ENCODE measurements around the gene HS6ST2.

Gene HS6ST2

DNA sequence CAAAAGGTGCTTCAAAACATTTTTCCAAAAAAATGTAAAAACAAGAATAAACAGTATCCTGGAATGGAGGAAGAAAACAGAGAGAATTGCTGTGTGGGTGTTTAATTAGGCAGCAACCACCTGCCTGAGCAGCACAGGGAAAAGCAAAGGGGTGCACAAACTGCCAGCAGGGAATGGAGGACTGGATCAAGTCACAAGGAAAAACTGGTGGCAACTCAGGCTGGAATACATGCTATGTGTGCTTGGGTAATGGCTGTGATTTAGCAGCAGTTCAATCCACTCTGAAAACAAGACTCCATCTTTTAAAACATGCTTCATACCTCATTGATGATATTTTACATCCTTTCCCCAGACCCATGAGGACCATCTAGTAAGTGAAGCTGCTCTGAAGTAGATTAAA, 179.5 kb downstream of the HS6ST2 start:
- DNase-seq: no peak

DNA sequence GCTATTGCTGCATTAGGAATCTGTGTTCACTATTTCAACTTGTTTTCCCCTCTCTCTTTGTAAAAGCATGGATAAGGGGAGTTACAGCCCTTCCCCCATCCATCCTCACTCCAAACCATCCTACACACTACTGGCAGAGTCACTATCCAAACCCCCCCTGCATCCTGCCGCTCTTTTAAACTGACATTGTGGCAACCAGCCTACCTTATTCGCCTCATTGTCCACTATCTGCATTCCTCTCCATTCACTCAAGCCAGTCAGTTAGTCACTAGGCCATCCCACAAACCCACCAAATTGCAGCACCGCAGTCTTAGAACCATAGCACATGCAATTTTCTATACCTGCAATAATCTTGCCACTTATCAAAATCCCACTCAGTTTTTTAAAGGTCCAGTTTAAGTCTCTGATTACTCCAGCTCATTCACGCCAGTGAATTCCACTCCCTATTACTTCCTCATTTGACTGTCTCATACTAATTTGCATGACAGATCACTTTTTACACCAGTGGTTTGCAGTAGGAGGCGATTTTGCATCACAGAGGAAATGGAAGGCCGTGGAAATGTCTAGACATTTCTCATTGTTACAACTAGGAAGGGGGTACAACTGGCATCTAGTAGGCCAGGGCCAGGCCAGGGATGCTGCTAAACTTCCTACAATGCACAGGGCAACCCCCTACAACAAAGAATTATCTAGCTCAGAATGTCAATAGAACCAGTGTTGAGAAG, 181.8 kb downstream of the HS6ST2 start:
- DNase-seq: no peak

DNA sequence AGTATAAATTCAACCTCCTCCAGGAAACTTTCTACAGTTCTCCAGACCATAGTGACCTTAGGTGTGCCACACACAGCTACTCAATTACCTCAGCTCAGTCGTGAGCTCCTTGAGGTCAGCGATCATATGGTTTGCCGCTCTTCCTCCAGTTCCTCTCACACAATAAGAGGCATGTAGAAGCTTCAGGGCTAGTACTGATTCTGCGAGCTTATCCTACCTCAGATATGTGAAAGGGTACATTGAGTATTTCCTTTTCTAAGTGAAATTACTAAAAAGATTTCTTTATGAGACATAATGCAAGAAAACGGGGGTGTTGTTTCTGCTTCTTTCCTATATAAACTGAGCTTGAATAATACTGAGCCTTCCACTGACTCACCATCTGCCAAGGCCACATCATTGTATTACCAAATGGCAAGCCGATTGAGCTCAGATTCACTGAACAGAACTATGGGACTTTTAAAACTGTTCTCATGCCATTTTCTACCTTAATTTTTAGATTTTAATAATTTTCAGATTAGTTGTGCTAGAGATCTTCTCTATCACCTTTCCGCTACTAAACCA, 183.1 kb downstream of the HS6ST2 start:
- DNase-seq: no peak

DNA sequence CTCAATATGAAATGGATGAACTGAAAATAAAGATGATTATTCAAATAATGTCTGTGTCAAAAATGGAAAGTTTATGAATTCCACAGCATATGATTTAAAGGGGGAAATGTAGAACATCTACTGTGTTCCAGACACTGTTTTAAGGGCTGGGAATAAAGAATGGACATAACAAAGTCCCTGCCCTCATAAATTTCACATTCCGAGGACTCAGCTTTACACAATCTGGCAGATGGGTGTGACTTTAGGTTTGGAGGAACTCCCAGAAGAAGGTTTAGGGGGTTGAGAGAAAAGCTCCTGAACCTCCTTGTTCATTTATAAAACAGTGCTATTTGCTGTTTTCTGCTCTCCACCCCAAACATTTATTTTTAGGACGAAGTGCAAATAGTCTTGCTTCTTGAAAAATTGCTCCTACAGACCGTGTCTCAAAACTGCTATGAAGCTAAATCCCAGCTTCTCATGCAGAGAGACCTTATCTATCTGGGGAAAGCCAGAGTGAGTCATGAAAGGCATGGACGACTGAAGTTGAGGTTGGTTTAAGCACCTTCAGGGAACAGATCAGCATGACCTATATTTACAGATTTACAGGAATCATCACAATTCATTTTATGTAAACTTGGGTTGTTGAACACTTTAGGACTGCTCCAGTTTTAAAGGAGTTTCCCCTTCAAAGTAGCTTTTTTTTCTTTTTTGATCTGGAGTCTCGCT, 184.3 kb downstream of the HS6ST2 start:
- DNase-seq: no peak

DNA sequence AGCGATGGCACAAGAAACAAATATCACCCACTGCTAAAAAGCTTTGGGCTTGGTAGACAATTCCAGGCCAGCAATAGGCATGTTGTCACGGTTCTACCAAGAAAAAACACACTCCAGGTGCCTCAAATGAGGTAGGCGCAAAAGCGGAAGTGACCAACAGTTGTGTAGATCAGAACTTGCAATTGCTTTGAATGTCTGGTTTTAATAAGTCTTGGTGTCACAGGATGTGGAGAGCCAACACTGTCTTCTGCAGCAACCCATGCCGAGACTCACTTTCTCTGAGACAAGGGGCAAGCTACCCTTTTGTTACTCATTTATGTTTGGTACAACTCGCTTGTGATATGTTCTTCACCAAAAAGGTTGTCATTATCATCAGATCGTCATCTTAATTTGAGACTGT, 188.8 kb downstream of the HS6ST2 start:
- DNase-seq: no peak

DNA sequence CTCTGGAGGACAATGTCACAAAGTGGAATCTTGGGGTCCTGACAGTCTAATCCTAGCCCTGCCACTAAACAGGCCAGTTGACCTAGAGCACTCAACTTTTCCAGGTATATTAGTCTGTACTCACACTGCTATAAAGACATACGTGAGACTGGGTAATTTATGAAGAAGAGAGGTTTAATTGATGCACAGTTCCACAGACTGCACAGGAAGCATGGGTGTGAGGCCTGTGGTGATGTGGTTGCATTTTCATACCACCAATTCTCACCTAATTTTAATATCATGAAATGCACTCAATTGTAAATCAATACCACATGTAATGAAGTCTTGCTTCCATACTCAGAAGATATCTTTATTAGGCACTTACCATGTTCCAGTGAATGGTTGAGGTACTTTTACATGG, 192.0 kb downstream of the HS6ST2 start:
- no peak for DNase-seq

DNA sequence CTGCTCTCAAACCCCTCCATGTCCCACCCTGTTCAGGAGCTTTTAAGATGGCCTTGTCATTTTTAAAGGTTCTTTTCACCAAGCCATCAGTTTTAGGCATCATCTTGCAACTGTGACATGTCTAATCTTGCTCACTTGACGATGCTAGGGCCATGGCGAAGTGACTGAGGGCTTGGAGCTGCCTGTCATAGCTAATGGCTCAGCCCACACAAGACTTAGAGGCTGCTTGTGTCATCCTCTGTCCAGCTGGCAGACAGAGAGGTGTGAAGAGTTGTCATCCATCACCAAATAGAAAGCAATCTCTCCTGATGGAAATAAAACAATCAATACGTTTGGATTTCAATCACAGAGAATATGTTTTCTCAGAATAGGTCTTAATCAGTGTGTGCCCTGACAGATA, 194.9 kb downstream of the HS6ST2 start:
- no peak for DNase-seq

DNA sequence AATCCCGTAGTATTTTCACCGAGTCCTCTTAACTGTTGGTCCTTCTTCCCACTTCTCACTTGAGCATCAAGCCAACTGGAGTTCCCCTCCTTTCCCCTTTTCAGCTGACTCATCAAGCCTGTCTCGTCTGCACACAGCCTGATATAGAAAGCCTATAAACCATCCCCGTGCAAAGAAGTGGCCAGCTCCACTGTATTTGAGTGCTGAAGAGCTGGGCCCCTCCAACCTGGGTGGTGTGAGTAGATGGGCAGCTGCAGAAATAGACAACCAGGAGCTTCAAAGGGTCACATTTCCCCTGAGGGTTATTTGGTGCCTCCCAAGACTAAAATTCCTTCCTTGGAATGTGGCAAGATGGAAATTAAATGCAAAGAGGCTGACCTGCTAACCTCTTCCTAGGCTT, 199.7 kb downstream of the HS6ST2 start:
- no peak for DNase-seq

DNA sequence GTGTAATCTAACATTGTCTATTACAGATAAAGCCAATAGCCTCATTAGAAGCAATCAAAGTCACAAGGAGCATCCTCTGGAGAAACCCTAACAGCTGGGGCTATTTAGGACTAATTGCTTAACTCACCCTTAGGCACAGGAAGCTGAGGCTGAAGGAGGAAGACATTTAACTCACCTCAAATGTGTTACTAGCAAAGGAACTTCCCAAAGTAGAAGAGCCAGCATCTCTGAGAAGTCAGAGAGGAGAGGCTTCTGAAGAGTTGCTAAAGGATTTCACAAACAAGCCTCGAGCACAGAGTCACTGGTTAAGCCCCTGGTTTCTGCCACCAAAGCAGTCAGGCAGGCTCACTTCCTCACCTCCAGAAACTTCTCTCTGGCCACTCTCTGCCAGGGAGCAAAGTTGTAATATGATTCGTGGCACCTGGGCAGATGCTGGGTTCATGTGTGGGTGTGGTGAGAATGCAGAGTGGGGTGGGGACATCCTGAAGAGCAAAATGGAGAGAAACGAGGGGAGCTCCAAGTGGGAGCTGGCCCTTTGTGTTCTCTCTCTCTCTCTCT, 201.3 kb downstream of the HS6ST2 start:
- DNase-seq: no peak

DNA sequence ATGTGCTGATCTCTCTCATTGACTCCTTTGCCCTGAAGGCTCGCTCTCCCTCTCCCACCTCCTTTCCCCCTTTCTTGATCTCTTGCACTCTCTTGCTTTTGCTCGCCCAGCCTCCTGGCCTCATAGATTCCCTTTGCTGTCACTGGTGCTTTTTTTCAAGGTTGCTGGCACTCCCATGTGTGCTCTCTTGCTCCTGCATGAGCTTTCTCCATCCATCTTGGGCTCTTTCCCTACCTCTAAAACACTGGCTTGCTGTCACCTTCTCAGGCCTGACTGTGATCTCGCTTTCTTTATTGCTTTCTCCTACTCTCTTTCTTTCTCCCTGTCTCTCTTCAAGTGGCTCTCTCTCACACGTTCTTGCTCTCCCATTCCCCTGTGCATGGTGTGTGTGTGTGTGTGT, 202.0 kb downstream of the HS6ST2 start:
- no peak for DNase-seq

DNA sequence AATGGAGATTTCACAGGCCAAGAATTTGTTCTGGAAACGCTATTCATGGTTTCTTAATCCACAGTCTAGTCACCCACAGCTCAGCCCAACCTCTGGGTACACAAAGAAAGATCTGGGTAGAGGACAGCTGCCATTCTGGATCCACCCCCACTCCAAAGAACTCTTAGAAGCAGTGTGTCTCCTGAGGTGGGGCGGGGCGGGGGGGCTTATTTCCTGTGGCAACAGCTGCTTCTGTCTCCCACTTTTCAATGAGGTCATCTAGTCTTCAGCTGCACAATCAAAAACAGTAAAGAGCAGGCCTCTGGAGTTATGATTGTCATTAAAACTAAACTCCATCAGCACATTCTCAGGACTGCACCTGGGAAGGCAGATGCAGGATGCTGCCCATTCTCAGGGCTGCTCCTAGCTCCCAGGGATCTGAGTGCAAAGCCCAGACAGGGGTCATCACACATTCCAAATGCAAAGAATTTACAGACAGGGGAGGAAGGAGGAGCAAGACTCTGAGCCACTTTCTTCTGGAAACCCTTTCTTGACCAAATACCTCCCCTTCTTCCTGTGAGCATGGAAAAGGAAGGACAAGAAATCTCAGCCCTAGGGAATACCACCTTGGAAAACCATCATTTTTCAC, 207.3 kb downstream of the HS6ST2 start:
- no peak for DNase-seq

DNA sequence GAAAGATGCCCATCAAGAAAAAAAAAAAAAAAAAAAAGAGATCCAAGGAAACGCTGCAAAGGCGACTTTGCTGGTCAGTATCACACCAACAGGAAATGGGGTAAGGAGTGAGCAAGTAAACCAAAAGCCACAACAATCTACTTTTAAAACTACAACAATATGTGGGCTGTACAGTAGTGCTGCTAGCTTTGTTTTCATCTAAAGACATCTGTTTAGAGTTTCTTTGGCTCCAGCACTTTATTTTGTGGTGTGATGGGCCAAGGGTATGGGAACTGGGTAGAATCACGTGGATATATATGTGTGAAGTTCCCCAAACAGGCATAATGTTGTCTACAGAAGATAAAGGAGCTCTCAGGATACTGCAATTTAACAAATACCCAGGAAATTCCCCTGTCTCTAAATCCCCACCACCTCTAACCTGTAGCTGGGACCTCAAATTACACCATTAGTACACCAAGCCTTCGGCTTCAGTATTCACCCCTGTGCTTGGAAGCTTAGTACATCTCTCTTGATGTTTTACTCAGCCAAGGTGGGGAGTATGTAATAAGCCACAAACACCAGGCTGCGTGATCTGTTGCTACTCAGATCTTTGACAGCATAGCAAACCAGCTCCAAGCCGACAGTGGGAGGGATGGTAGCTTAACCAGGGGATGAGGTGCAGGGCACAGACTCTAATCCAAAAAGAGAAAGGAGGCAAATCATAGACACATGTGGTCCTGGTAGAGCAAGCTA, 207.9 kb downstream of the HS6ST2 start:
- DNase-seq: no peak

DNA sequence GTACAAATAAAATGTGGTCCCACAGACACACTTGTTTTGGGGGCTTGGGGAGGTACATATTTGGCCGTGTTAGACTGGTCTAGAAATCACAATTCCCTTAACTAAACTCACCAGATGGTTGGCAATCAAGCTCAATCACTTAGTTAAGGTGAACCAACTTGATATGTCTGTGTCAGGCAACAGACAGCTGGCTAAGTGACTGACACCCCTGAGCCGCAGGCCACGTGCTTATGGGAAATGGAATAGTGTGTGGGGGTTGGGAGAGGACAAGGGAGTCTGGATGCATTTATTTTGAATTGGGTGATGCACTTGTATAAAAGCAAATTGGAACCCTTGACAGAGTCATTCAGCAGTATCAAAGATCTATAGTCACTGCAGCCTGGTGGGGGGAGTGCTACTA, 209.0 kb downstream of the HS6ST2 start:
- DNase-seq: no peak

DNA sequence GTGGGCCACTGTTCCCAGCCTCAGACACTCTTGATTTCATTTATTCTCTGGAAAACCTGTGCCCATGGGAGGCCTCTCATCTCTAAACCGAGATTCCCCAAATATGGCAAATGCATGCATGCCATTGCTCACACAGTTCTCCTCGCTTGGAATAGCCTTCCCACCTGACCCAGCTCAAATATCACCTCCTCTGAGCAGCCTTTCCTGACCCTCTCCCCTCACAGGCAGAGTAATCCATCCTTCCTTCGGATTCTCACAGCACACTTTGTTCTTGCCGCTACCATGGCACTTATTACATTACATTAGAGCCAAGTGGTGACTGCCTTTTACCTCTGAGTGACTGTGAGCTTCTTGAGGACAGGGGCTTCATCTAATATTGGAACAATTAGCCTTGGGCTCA, 209.5 kb downstream of the HS6ST2 start:
- no peak for DNase-seq

DNA sequence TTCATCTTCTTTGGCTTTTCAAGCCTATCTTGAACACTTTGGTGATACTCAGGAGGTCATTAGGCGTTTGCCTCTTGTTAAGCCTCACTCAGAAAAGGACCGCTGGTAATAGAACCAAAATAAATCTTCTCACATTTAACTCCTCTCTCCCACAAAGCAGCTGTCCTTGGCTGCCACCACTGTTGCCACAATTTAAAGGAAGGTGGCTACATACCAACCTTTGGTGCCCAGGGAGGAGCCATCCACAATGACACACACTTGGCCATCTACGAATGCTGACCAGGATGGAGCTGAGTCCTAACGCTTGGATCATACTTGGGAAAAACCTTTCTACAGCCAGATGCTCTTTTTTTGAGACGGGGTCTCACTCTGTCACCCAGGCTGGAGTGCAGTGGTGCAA, 210.2 kb downstream of the HS6ST2 start:
- no peak for DNase-seq

DNA sequence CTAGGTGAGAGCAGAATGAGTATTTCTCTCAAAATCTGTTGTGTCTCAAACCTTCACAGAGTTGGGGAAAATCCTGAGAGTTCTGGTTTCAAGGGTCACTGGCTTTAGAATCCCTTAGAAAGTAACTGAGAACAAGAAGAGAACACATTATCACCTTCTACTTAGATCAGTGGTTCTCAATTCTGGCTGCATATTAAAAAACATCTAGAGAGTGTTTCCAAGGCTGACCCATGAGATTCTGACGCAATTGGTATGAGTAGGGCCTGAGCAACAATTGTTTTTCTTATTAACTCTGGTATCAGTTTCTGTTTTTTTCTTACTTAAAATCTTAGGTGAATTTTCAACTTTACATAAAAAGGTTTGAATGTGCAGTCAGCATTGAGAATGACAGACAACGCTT, 212.8 kb downstream of the HS6ST2 start:
- DNase-seq: no peak

DNA sequence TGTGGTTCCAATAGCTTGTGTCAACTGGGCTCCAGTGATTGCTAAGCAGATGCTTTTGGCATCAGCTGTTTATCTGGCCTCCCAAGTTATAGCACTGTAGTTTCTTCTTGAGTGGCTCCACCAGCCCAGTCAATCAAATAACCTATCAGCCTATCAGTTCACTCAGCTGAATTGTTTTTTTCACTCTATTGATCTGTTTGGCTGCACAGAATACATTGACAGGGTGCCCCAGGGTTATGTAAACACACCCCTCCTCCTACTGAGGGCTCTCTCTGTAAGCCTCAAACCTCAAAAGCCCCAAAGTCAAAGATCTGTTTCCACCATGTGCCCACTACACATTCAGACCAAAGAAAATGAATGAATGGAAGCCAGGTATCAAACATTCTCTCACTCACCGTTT, 214.0 kb downstream of the HS6ST2 start:
- no peak for DNase-seq

DNA sequence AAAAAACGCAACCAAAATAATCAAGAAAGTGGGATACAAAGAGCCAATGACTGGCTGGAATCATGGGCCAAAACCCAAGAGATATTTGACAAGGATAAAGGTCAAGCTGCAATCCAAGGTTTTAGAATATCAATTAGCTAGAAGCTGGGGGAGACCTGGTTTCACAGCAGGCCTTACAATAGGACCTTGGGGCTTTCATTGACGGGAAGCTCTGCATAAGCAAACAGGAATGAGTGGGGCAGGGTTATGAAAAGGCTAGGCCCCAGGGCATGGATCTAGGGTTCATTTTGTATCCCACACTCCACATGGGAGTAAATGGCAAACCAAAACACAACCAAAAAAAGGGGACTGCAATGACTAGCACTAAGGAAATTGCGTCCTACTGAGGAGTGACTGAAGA, 215.3 kb downstream of the HS6ST2 start:
- DNase-seq: no peak

DNA sequence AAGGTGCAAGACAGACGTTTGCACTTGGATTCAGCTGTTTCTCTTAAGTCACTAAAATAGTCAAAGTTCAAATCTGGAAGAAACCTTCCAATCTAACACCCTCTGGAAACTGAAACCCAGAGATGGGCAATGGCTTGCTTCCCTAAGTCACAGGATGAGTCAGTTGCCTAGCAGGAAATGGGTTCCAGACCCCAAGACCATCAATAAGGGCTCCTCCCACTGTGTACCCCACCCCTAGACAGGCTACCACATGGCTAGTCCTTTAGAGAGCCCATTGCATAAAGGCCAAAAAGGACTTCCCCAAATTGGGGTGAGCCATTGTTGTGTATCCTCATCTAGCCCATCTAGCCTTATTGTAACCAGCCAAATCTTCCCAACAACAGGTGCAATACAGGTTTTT, 216.2 kb downstream of the HS6ST2 start:
- DNase-seq: no peak

DNA sequence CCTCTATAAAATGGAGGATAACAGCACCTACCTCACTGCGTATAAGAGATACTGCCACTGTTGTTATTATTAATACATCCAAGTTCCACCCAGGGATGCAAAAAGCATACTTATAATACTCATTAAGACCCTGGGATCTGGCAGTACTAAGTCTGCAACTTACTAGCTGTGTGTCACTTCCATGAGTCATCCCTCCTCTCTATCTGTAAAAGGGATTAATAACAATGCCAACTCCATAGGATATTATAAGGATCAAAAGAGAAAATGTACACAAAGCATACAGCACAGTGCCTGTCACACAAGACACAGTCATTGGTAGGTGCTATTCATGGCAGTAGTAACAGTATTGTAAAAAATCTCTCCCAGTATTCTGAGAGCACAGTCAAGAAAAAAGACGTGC, 216.7 kb downstream of the HS6ST2 start:
- no peak for DNase-seq

DNA sequence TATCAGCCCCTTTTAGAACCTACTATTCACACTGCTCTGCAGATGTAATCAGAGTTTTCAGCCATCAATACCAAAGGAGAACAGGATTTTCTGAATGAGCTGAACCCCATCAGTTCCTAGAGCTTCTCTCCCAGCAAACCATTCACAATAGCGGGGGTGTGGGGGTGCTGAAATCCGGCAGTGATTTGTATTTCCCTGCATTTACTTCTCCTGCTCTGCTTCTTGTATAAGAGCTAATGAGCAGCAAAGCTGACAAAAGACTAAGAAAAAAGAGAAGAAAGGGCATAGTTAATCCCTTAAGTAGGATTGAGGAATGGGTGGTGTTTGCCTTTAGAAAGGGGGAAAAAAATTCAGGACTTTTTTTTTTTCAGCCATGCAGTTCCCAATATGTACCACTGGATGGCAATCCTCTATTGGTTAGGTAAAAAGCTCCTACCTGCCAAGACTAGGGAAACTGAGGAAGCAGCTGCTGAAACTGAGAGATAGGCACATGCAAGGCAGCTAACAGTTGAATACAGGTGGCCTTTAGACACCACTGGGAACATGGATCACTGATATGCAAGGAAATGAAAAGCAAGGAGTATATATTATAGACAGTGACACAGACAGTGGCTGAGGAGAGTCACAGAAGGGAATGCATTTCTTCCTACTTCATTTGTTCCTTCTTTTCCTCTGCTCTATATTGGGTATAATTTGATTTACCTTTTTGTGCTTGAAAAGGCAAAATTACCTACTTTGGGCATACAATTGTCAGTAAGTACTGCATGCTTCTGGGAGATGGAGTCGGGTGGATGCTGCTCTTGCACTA, 217.9 kb downstream of the HS6ST2 start:
- DNase-seq: no peak

DNA sequence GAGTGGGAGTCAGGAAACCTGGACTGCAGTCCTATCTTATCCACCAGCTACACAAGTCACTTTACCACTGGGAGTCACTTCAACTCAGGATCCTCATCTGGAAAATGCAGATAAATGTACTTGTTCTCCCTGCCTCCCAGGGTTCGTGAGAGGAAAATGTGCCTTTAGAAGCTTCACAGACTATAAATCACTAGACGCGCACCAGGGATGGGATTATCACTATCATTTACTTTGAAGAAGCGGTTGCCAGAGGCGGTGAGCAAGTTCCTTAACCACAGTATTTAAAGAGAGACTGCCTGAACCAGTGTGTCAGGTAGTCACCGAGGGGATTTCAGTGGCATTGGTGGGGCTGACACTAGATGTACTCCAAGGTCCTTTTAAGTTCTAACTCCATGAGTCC, 219.5 kb downstream of the HS6ST2 start:
- no peak for DNase-seq

Measured in 8988T (cell line).